ENCODE results near the gene POU1F1. TPM values are rescaled to one million over a fixed set of nuclear protein-coding genes. Genes with fewer than 3 reads are reported as not detected.

The POU1F1 gene
- total RNA-seq, 1 experiment from 2014 or later: not detected

- ChIA-PET POLR2A (interaction anchor here (1.2 kb wide), 1 partner anchor 16 kb away, joined by 3 read pairs; no protein-coding TSS in a partner anchor), CTCF (interaction anchor here (0.6 to 0.7 kb wide), 2 partner anchors 34 to 797 kb away, joined by 3 to 5 read pairs; no protein-coding TSS in a partner anchor)
- Mint-ChIP-seq H3K4me3 (ENCODE audit: unreplicated experiment) (no peak overlapping the region), H3K27ac (ENCODE audit: low read depth, unreplicated experiment) (no peak overlapping the region), H3K9me3 (ENCODE audit: unreplicated experiment) (no peaks in the 10 kb centered on the region), H3K36me3 (ENCODE audit: insufficient read depth, unreplicated experiment) (peaks cover 5% of the 10 kb centered on the region), H3K27me3 (ENCODE audit: insufficient read depth, unreplicated experiment) (no peaks in the 10 kb centered on the region), H3K4me1 (ENCODE audit: insufficient read depth, unreplicated experiment) (peaks cover 9% of the 10 kb centered on the region)
- TF ChIP-seq CTCF (IDR thresholded peaks at IDR 0.05; ENCODE audit: unreplicated experiment): no peak
- intact Hi-C loops (cut with micrococcal nuclease): no loop called here
- BruUV-seq (replicated peaks): no TSS peak
- DNase-seq (ENCODE audit: unreplicated experiment): no peak
Observed at GRCh38 chr3:87317779-87318178, 41.4 kb upstream of the POU1F1 start.

- no peaks in the 10 kb centered on the region for H3K9me3 Mint-ChIP-seq (ENCODE audit: unreplicated experiment)
- BruUV-seq (replicated peaks): no TSS peak
- no peak overlapping the region for H3K27ac Mint-ChIP-seq (ENCODE audit: low read depth, unreplicated experiment)
- no peak overlapping the region for H3K4me3 Mint-ChIP-seq (ENCODE audit: unreplicated experiment)
- no peaks in the 10 kb centered on the region for H3K27me3 Mint-ChIP-seq (ENCODE audit: insufficient read depth, unreplicated experiment)
- peaks cover 20% of the 10 kb centered on the region for H3K4me1 Mint-ChIP-seq (ENCODE audit: insufficient read depth, unreplicated experiment)
- peak; percentile 23 for DNase-seq (ENCODE audit: unreplicated experiment)
- TF ChIP-seq CTCF (IDR thresholded peaks at IDR 0.05; ENCODE audit: unreplicated experiment): no peak
- H3K36me3 Mint-ChIP-seq (ENCODE audit: insufficient read depth, unreplicated experiment): no peaks in the 10 kb centered on the region
- intact Hi-C loops (cut with micrococcal nuclease): no loop called here
- ChIA-PET POLR2A (no interaction called here), CTCF (interaction anchor here (1.7 to 3.2 kb wide), 2 partner anchors 16 to 37 kb away, joined by 5 to 12 read pairs; no protein-coding TSS in a partner anchor)
Observed at GRCh38 chr3:87313641-87314040, 37.3 kb upstream of the POU1F1 start.

- CTCF ChIA-PET: interaction anchor here (0.6 to 3.2 kb wide), 3 partner anchors 13 to 635 kb away, joined by 3 to 12 read pairs (median 7); no protein-coding TSS in a partner anchor
- TF ChIP-seq CTCF (IDR thresholded peaks at IDR 0.05; ENCODE audit: unreplicated experiment): no peak
- POLR2A ChIA-PET: no interaction called here
- no peaks in the 10 kb centered on the region for H3K9me3 Mint-ChIP-seq (ENCODE audit: unreplicated experiment)
- no peak for DNase-seq (ENCODE audit: unreplicated experiment)
- BruUV-seq (replicated peaks): no TSS peak
- H3K36me3 Mint-ChIP-seq (ENCODE audit: insufficient read depth, unreplicated experiment): no peaks in the 10 kb centered on the region
- peaks cover 20% of the 10 kb centered on the region for H3K4me1 Mint-ChIP-seq (ENCODE audit: insufficient read depth, unreplicated experiment)
- intact Hi-C loops (cut with micrococcal nuclease): no loop called here
- no peak overlapping the region for H3K4me3 Mint-ChIP-seq (ENCODE audit: unreplicated experiment)
- H3K27ac Mint-ChIP-seq (ENCODE audit: low read depth, unreplicated experiment): no peak overlapping the region
- no peaks in the 10 kb centered on the region for H3K27me3 Mint-ChIP-seq (ENCODE audit: insufficient read depth, unreplicated experiment)
Observed at GRCh38 chr3:87311309-87311708, 34.9 kb upstream of the POU1F1 start.

GRCh38 chr3:87309601-87310000 lies 33.2 kb upstream of the POU1F1 start:
- Mint-ChIP-seq H3K4me3 (ENCODE audit: unreplicated experiment) (no peak overlapping the region), H3K27me3 (ENCODE audit: insufficient read depth, unreplicated experiment) (no peaks in the 10 kb centered on the region), H3K9me3 (ENCODE audit: unreplicated experiment) (no peaks in the 10 kb centered on the region), H3K27ac (ENCODE audit: low read depth, unreplicated experiment) (no peak overlapping the region), H3K4me1 (ENCODE audit: insufficient read depth, unreplicated experiment) (peaks cover 20% of the 10 kb centered on the region), H3K36me3 (ENCODE audit: insufficient read depth, unreplicated experiment) (no peaks in the 10 kb centered on the region)
- BruUV-seq (replicated peaks): no TSS peak
- peak; percentile 55 for DNase-seq (ENCODE audit: unreplicated experiment)
- POLR2A ChIA-PET: no interaction called here
- intact Hi-C loops (cut with micrococcal nuclease): no loop called here
- CTCF ChIA-PET: interaction anchor here (1.1 to 1.3 kb wide), 2 partner anchors 14 to 42 kb away, joined by 4 read pairs; no protein-coding TSS in a partner anchor
- no peak for TF ChIP-seq CTCF (IDR thresholded peaks at IDR 0.05; ENCODE audit: unreplicated experiment)
